Progenitor cell of endocrine pancreas (in vitro differentiated cells): Measurements from ENCODE around the gene KIF5B. TPM values are rescaled to one million over a fixed set of nuclear protein-coding genes. Genes with fewer than 3 reads are reported as not detected.
"Not testable (repeated sequence)": the region's sequence is repeated elsewhere in the genome, so short reads cannot be mapped to it uniquely, and the experiment has no call there.

Experiments
- DNase-seq: peaks from one replicate; pipeline ENCODE4 v3.0.0; 2021; ENCODE audit warnings: low spot score; ENCODE audit not compliant: unreplicated experiment
- H3K27ac Mint-ChIP-seq: 2 replicates; pipeline ENCODE4 v1.8.0; 2021; ENCODE audit warnings: mild to moderate bottlenecking, moderate library complexity, mixed read lengths
- H3K27me3 Mint-ChIP-seq: 2 replicates; pipeline ENCODE4 v1.8.0; 2021; ENCODE audit warnings: mixed read lengths
- H3K36me3 Mint-ChIP-seq: 2 replicates; pipeline ENCODE4 v1.8.0; 2022; ENCODE audit warnings: mixed read lengths; ENCODE audit not compliant: insufficient read depth
- H3K4me1 Mint-ChIP-seq: 2 replicates; pipeline ENCODE4 v1.8.0; 2021; ENCODE audit warnings: low read depth, mixed read lengths
- H3K4me3 Mint-ChIP-seq: 2 replicates; pipeline ENCODE4 v1.8.0; 2021; ENCODE audit warnings: low read depth, mild to moderate bottlenecking, moderate library complexity, mixed read lengths
- H3K9me3 Mint-ChIP-seq: 2 replicates; pipeline ENCODE4 v1.8.0; 2021; ENCODE audit warnings: low read depth, mixed read lengths
- CTCF ChIP-seq: fragments of 200-600 bp; sonication (generic); IDR thresholded peaks from one replicate; pipeline ENCODE4 v1.5.0; 2021; ENCODE audit warnings: antibody characterized with exemption, mild to moderate bottlenecking; ENCODE audit not compliant: unreplicated experiment
- long read RNA-seq: library from polyadenylated mRNA; unstranded; transcript quantifications from one replicate; pipeline ENCODE4 v2.0.0, GENCODE V29; 2020
- total RNA-seq: library from RNA; stranded (reverse); gene quantifications from 2 replicates; pipeline ENCODE4 v1.2.1, GENCODE V29; 2021

KIF5B gene
- 111 and 115 TPM in 2 replicates for total RNA-seq
- long read RNA-seq, partial matches to known transcripts: 245 of 262 reads
- long read RNA-seq, other reads (novel, unspliced or antisense): 17 of 262 reads

GRCh38 chr10:32056136-32057035 is at the start of gene KIF5B:
KIF5B (minus strand) TSS chr10:32056425; CDS start chr10:32055973, 452 bp downstream.
- H3K27ac Mint-ChIP-seq: peak within 1 kb of the TSS; percentile 99
- DNase-seq: peak; percentile 82
- H3K4me1 Mint-ChIP-seq: peaks cover 49% of the 10 kb centered on the region
- H3K4me3 Mint-ChIP-seq: peak within 1 kb of the TSS; percentile 99
- H3K9me3 Mint-ChIP-seq: no peaks in the 10 kb centered on the region
- no peaks in the 10 kb centered on the region for H3K27me3 Mint-ChIP-seq
- no peaks in the 10 kb centered on the region for H3K36me3 Mint-ChIP-seq
- TF ChIP-seq CTCF: no peak

GRCh38 chr10:32105782-32106382 is 49.7 kb upstream of the KIF5B start:
- Mint-ChIP-seq H3K9me3 (peaks cover 2% of the 10 kb centered on the region), H3K27me3 (no peaks in the 10 kb centered on the region), H3K36me3 (no peaks in the 10 kb centered on the region), H3K27ac (peak overlapping the region; percentile 15), H3K4me1 (peaks cover 9% of the 10 kb centered on the region), H3K4me3 (no peak overlapping the region)
- no peak for DNase-seq
- no peak for TF ChIP-seq CTCF

- TF ChIP-seq CTCF: no peak
- Mint-ChIP-seq H3K27me3 (no peaks in the 10 kb centered on the region), H3K27ac (no peak overlapping the region), H3K36me3 (no peaks in the 10 kb centered on the region), H3K4me1 (peaks cover 9% of the 10 kb centered on the region), H3K4me3 (no peak overlapping the region), H3K9me3 (peaks cover 2% of the 10 kb centered on the region)
- no peak for DNase-seq
Observed at GRCh38 chr10:32104622-32105509, 48.6 kb upstream of the KIF5B start.

- H3K27ac Mint-ChIP-seq: no peak overlapping the region
- no peak overlapping the region for H3K4me3 Mint-ChIP-seq
- peaks cover under 1% of the 10 kb centered on the region for H3K36me3 Mint-ChIP-seq
- H3K27me3 Mint-ChIP-seq: no peaks in the 10 kb centered on the region
- no peak for TF ChIP-seq CTCF
- H3K4me1 Mint-ChIP-seq: peaks cover 9% of the 10 kb centered on the region
- no peak for DNase-seq
- peaks cover 5% of the 10 kb centered on the region for H3K9me3 Mint-ChIP-seq
Observed at GRCh38 chr10:32104181-32104580, 48.0 kb upstream of the KIF5B start.

- Mint-ChIP-seq H3K9me3 (peaks cover 8% of the 10 kb centered on the region), H3K27ac (no peak overlapping the region), H3K27me3 (no peaks in the 10 kb centered on the region), H3K4me1 (peaks cover 9% of the 10 kb centered on the region), H3K4me3 (no peak overlapping the region), H3K36me3 (peaks cover 4% of the 10 kb centered on the region)
- no peak for DNase-seq
- no peak for TF ChIP-seq CTCF
Observed at GRCh38 chr10:32103721-32104120, 47.5 kb upstream of the KIF5B start.

- peaks cover 11% of the 10 kb centered on the region for H3K9me3 Mint-ChIP-seq
- not testable (repeated sequence) for H3K4me1 Mint-ChIP-seq, H3K27ac Mint-ChIP-seq
Observed at GRCh38 chr10:32098566-32099259, 42.5 kb upstream of the KIF5B start.

More at GRCh38 chr10:32098566-32099259, 42.5 kb upstream of the KIF5B start:
- DNase-seq, H3K36me3 Mint-ChIP-seq, H3K27me3 Mint-ChIP-seq, H3K4me3 Mint-ChIP-seq: not testable (repeated sequence)
